Large intestine (tissue), 3 donors: ENCODE data around the gene SPEN. TPM values are rescaled to one million over a fixed set of nuclear protein-coding genes. Genes with fewer than 3 reads are reported as not detected.
"Not testable (repeated sequence)": the region's sequence is repeated elsewhere in the genome, so short reads cannot be mapped to it uniquely, and the experiment has no call there.

Experiments used
- DNase-seq, 2 donors: peaks; one replicate each; pipeline versions ENCODE4 v3.0.0 to v3.0.0-alpha.2; 2013
- H3K27ac ChIP-seq: one replicate; pipeline ENCODE4 v1.5.1; 2013; ENCODE audit warnings: low read length
- H3K27me3 ChIP-seq: 2 replicates; pipeline ENCODE4 v1.6.1; 2013; ENCODE audit warnings: low read length; ENCODE audit not compliant: control insufficient read depth, insufficient read depth
- H3K36me3 ChIP-seq: 2 replicates; pipeline ENCODE4 v1.6.1; 2013; ENCODE audit warnings: low read length; ENCODE audit not compliant: control insufficient read depth, insufficient read depth
- H3K4me1 ChIP-seq: one replicate; pipeline ENCODE4 v1.6.1; 2013; ENCODE audit warnings: low read length; ENCODE audit not compliant: control insufficient read depth, insufficient read depth
- H3K4me3 ChIP-seq: one replicate; pipeline ENCODE4 v1.5.1; 2013; ENCODE audit warnings: low read length
- H3K9me3 ChIP-seq: one replicate; pipeline ENCODE4 v1.6.1; 2013; ENCODE audit warnings: mild to moderate bottlenecking, low read depth, low read length, moderate library complexity; ENCODE audit not compliant: control insufficient read depth
- WGBS: methylation state at CpG from one replicate; pipeline ENCODE4 v1.1.5; 2013; ENCODE audit warnings: low lambda C conversion rate; ENCODE audit not compliant: insufficient coverage; 5-methylcytosine and 5-hydroxymethylcytosine counted together
- polyA plus RNA-seq: library from polyadenylated mRNA; unstranded; fragments of 120-200 nt; gene quantifications from one replicate; pipeline ENCODE4 v1.2.1, GENCODE V29; 2013

The SPEN gene
- polyA plus RNA-seq, 1 donor = 47.8 TPM

DNA sequence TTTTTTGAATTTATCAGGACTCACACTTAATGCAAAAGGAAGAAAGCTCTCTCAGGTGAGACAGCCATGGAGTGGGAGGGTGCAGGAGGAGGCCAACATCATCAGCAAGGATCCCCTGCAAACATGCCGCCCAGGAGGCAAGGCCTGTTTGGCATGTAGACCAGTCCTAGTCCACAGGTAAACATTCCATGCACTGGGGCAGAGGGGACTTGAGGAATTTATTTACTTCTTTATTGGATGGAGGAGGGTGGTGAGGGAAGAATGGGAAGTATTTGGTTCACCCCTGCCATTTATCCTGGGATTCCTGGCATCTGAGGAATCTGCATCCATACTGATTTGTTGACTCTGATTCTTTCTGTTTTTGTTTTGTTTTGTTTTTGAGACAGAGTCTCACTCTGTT is 38.6 kb upstream of the SPEN start:
- no peak for DNase-seq
- no peaks in the 10 kb centered on the region for H3K9me3 ChIP-seq
- H3K27me3 ChIP-seq = no peaks in the 10 kb centered on the region
- WGBS = no CpG with 5 or more reads among the region's 1 CpG
- H3K36me3 ChIP-seq = no peaks in the 10 kb centered on the region
- no peak overlapping the region for H3K27ac ChIP-seq
- H3K4me1 ChIP-seq = no peaks in the 10 kb centered on the region
- no peak overlapping the region for H3K4me3 ChIP-seq

DNA sequence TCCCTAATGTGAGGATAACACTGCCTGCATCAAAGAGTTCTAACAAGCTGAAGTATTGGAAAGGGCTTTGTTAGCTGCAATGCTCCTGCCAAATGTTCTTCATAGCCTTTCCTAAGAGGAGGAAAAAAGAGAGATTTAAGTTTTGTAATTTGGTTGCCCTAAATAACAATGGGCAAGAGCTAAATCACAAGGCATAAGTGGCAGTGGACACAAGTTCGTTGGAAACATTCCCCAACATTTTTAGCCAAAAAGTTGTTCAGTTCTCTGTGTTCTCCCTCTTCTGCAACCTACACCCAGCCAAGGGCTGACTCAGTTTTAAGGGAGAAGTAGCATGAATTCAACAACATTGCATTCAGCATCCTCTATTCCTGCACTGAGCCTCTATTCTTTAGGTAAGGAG is 37.4 kb upstream of the SPEN start:
- no peaks in the 10 kb centered on the region for H3K4me1 ChIP-seq
- no peaks in the 10 kb centered on the region for H3K9me3 ChIP-seq
- H3K36me3 ChIP-seq = no peaks in the 10 kb centered on the region
- no peak overlapping the region for H3K27ac ChIP-seq
- H3K4me3 ChIP-seq = no peak overlapping the region
- no peak for DNase-seq
- no CpG with 5 or more reads among the region's 1 CpG for WGBS
- H3K27me3 ChIP-seq = no peaks in the 10 kb centered on the region

DNA sequence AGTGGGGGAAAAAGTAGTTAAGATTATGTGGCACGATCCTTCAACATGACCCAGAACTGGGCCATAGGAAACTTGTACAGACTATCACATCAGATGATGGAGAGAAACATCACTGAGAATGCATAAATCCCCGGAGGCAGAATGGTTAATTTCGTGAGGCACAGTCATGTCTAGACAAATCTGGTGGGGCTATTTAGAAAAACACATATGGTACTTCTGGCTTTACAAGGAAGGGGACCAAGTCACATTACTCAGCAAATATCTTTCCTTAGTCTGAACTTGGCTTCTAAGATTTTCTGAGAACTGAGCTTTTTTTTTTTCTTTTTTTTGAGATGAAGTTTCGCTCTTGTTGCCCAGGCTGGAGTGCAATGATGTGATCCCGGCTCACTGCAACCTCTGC is 30.8 kb upstream of the SPEN start:
- Histone ChIP-seq H3K9me3 (no peaks in the 10 kb centered on the region), H3K27me3 (no peaks in the 10 kb centered on the region), H3K4me1 (no peaks in the 10 kb centered on the region), H3K36me3 (no peaks in the 10 kb centered on the region), H3K4me3 (no peak overlapping the region), H3K27ac (no peak overlapping the region)
- DNase-seq = no peak
- no CpG with 5 or more reads among the region's 5 CpGs for WGBS

DNA sequence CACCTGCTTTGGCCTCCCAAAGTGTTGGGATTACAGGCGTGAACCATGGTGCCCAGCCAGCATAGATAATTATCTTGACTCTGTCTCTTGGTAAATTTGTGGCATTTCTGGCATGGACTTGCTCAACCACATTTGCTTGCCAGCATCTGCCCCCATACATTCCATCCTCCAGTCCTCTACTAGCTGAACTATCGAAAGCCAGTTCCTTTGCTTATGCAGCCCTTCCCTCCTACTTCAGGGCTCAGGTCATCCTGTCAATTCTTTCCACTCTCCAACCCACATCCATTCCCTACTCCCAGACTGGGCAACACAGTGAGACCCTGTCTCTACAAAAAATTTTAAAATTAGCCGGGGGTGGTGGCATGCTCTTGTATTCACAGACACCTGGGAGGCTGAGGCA is 27.0 kb upstream of the SPEN start:
- H3K27ac ChIP-seq = no peak overlapping the region
- H3K36me3 ChIP-seq = no peaks in the 10 kb centered on the region

DNA sequence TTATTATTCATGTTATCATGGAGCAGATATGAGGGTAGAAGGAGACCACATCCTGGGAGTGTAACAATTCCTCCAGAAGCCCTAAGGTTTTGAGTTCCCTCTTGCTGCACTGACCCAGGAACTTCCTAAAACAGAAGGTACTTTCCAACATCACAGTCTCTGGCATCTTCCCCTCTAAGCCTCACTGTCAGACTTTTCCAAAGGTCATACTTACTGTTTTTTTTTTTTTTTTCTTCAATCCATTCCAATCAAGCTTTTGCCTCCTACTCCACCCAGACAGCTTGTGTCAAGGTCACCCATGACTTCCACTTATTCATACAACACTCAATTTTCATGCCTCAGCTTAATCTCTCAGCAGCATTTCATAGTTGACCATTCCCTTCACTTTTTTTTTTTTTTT is 21.7 kb upstream of the SPEN start:
- DNase-seq = no peak
- no peak overlapping the region for H3K27ac ChIP-seq
- H3K27me3 ChIP-seq = no peaks in the 10 kb centered on the region
- H3K36me3 ChIP-seq = no peaks in the 10 kb centered on the region
- no peak overlapping the region for H3K4me3 ChIP-seq
- H3K4me1 ChIP-seq = no peaks in the 10 kb centered on the region
- H3K9me3 ChIP-seq = no peaks in the 10 kb centered on the region

More for the DNA sequence above, 27.0 kb upstream of the SPEN start:
- DNase-seq = no peak
- no peak overlapping the region for H3K4me3 ChIP-seq
- H3K9me3 ChIP-seq = no peaks in the 10 kb centered on the region
- WGBS = no CpG with 5 or more reads among the region's 3 CpGs
- H3K4me1 ChIP-seq = no peaks in the 10 kb centered on the region
- no peaks in the 10 kb centered on the region for H3K27me3 ChIP-seq

DNA sequence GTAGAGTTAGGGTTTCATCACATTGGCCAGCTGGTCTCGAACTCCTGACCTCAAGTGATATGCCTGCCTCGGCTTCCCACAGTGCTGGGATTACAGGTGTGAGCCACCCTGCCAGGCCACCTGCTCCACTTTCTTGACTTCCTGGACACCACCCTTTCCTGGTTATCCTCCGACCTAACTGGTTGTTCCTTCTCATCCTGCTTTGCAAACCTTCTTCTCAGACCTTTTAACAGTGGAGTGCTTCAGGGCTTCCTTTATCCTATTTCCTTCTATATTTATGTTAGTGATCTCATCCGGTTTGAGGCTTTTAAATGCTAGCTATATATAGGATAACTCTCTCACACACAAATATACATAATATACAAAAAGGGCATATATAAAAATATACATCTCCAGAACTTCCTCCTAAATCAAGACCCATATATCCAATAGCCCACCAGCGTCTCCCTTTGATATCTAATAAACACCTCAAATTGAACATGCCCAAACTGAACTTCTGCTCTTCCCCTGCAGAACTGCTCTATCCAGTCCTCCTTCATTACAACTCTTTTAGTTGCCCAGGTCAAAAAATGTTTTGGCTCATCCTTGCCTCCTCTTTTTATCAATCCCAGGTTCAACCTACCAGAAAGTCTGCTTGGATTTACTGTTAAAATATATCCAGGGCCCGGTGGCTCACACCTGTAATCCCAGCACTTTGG is 20.5 kb upstream of the SPEN start:
- H3K36me3 ChIP-seq = no peaks in the 10 kb centered on the region
- no CpG with 5 or more reads among the region's 6 CpGs for WGBS
- DNase-seq = no peak
- no peaks in the 10 kb centered on the region for H3K4me1 ChIP-seq
- no peaks in the 10 kb centered on the region for H3K9me3 ChIP-seq
- no peak overlapping the region for H3K4me3 ChIP-seq
- no peak overlapping the region for H3K27ac ChIP-seq
- no peaks in the 10 kb centered on the region for H3K27me3 ChIP-seq

DNA sequence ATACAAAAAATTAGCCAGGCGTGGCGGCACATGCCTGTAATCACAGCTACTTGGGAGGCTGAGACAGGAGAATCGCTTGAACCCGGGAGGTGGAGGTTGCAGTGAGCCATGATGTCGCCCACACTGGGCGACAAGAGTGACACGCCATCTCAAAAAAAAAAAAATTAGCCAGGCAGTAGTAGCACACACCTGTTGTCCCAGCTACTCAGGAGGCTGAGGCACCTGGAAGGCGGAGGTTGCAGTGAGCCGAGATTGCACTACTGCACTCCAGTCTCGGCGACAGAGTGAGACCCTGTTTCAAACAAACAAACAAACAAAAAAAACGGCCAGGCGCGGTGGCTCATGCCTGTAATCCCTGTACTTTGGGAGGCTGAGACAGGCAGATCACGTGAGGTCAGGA is 19.9 kb upstream of the SPEN start:
- H3K36me3 ChIP-seq, H3K9me3 ChIP-seq, H3K4me3 ChIP-seq, H3K27me3 ChIP-seq, DNase-seq, H3K27ac ChIP-seq, H3K4me1 ChIP-seq: not testable (repeated sequence)
- WGBS = no CpG with 5 or more reads among the region's 15 CpGs

DNA sequence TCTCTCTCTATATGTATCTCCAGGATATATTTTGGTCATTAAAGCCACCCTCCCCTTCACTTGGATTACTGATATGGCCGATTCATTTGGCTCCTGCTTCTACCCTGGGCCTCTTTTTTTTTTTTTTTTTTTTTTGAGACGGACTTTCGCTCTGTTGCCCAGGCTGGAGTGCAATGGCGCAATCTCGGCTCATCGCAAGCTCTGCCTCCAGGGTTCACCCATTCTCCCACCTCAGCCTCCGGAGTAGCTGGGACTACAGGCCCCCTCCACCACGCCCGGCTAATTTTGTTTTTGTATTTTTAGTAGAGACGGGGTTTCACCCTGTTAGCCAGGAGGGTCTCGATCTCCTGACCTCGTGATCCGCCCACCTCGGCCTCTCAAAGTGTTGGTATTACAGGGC is 18.6 kb upstream of the SPEN start:
- not testable (repeated sequence) for H3K27ac ChIP-seq, H3K36me3 ChIP-seq, H3K4me1 ChIP-seq, H3K9me3 ChIP-seq, H3K27me3 ChIP-seq, H3K4me3 ChIP-seq, DNase-seq
- WGBS = no CpG with 5 or more reads among the region's 14 CpGs

DNA sequence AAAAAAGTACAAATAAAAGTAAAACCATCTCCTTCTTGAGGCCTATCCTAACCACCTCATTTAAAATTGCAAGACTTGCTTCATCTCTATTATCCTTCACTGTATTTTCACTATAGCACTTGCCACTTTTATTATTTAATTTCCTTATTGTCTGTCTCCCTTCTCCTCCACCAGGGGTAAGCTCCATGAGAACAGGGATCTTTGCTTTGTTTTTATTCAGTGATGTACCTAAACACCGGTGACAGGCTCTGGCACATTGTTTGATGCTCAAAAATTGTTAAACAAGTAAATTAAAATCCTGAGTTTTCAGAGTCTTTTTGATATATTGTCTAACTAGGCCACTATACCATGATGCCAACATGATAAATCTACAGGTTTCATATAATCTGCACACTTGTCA is 17.2 kb upstream of the SPEN start:
- H3K4me1 ChIP-seq = peaks cover 6% of the 10 kb centered on the region
- H3K36me3 ChIP-seq = no peaks in the 10 kb centered on the region
- no peak for DNase-seq
- H3K27me3 ChIP-seq = no peaks in the 10 kb centered on the region
- H3K4me3 ChIP-seq = no peak overlapping the region
- WGBS = 40% methylated on average over 1 of the region's 1 CpG
- no peak overlapping the region for H3K27ac ChIP-seq
- H3K9me3 ChIP-seq = no peaks in the 10 kb centered on the region

DNA sequence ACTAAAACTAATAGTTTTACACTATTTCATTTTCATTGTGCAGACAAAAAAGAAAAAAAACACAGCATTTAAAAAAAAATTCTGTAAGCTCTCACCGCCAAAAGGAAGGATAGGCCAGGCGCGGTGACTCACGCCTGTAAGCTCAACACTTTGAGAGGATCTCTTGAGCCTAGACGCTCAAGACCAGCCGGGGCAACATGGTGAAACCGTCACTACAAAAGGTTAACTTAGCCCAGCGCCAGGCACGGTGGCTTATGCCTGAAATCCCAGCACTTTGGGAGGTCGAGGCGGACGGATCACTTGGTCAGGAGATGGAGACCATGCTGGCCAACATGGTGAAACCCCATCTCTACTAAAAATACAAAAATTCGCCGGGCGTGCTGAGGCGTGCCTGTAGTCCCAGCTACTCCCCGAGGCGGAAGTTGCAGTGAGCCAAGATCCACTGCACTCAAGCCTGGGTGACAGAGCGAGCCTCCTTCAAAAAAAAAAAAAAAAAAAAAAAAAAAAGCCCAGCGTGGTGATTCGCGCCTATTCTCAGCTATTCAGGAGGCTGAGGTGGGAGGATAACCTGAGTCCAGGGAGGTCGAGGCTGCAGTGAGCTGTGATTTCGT is 14.3 kb upstream of the SPEN start:
- no CpG with 5 or more reads among the region's 24 CpGs for WGBS
- peaks cover 3% of the 10 kb centered on the region for H3K9me3 ChIP-seq
- H3K27me3 ChIP-seq = no peaks in the 10 kb centered on the region
- H3K27ac ChIP-seq = peak overlapping the region; percentile 100
- no peak for DNase-seq
- peak overlapping the region; percentile 77 for H3K4me3 ChIP-seq
- no peaks in the 10 kb centered on the region for H3K36me3 ChIP-seq
- peaks cover 19% of the 10 kb centered on the region for H3K4me1 ChIP-seq

DNA sequence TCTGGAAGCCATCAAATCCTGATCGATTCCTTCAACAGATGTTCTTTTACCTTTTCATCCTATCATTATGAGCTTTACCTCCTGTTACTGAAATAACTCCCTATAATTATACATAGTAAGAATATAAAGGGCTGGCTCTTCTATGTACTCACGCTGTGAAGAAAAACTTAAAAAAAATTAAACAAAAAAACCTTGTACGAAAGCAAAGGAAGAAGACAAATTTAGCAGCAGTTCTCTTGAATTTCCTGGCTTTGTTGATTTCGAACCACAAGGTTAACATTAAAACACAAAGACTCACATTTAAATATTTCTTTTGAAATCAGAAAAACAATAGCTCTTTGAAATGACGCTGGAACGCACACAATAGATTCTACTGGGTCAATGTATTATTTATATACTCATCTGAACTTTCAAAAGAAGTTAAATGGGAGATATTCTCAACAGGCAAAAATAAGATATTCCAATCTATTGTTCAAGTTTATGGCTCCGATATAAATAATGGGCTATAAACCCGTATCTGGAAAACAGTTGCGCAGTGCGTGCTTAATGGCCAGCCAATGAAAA is 13.6 kb upstream of the SPEN start:
- WGBS = 6% methylated on average over 3 of the region's 10 CpGs
- peaks cover 19% of the 10 kb centered on the region for H3K4me1 ChIP-seq

More for the DNA sequence above, 13.6 kb upstream of the SPEN start:
- no peak for DNase-seq
- peaks cover 3% of the 10 kb centered on the region for H3K9me3 ChIP-seq
- H3K4me3 ChIP-seq = peak overlapping the region; percentile 77
- peak overlapping the region; percentile 100 for H3K27ac ChIP-seq
- no peaks in the 10 kb centered on the region for H3K27me3 ChIP-seq
- no peaks in the 10 kb centered on the region for H3K36me3 ChIP-seq
